Kidney tubule cell (primary cell): ENCODE data around the gene SPSB3.

ENCODE experiments used
- DNase-seq: peaks from one replicate; pipeline ENCODE4 v3.0.0-alpha.2; 2018; ENCODE audit warnings: low spot score

SPSB3 gene

DNA sequence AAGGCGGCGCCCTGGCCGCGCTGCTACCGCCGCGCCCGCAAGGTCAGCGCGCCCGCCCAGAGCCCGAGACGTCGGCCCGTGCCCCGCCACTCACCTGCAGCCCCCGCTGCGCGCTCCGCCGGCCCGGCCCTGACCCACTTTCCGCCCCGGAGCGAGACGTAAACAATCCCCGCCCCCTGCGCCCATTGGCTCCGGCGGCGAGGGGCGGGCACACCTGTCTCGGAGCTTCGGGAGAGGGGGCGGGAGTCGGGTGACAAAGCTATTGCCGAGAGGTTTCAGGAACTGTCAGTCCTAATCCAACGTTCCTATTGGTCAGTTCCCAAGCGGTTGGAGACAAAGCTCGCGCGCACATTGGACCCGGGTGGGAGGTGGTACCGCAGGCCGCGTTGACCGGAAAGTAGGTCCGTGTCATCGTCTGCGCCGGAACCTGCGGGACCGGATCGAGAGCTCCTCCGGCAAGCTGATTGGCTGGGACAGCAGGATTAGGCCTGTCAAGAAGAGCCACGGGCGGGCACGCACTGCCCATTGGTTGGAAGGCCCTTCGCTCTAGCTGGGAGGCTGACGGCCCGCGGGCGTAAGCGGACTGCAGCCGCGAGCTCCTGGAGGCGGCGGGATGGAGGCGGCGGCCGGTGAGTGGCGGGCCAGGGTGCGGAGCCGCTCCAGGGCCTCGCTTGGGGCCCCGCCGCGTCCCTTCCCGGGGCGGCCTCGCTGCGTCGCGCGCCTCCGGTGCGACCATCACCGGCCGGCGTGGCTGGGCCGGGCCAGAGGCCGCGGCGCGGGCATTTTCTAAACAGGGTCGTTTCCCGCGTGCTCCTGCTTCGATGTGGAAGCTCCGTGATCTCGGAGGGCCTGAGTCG lies at the start of gene SPSB3, which contains the start of gene NUBP2:
TSS of gene SPSB3 (minus strand) at position 164 of the 857 bp plus-strand sequence. CDS start 1,088 bp downstream, outside the sequence.
TSS of gene NUBP2 (plus strand) at position 553 of the 857 bp plus-strand sequence. CDS start at position 614, 61 bp downstream.
- peak; percentile 100 for DNase-seq

GRCh38 chr16:1831186-1832075 lies 49.1 kb upstream of the SPSB3 start:
- no peak for DNase-seq

DNA sequence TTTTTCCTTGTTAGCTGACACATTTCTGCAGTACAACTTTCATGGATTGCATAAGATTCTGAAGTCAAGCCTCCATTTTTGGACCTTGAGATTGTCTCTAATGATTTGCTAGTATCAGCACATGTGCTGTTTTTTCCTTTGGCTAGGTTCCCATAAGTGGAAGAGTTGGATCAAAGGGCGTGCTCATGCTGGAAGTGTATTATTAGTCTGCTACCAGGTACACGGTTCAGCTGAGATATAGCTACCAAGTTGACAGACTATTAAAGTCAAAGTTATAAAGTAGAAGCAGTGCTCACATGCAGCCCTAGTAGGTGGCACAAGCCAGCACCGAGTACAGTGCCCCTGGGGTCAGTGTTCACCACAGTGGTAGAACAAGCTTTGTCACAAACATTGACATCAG lies 47.8 kb upstream of the SPSB3 start:
- no peak for DNase-seq

DNA sequence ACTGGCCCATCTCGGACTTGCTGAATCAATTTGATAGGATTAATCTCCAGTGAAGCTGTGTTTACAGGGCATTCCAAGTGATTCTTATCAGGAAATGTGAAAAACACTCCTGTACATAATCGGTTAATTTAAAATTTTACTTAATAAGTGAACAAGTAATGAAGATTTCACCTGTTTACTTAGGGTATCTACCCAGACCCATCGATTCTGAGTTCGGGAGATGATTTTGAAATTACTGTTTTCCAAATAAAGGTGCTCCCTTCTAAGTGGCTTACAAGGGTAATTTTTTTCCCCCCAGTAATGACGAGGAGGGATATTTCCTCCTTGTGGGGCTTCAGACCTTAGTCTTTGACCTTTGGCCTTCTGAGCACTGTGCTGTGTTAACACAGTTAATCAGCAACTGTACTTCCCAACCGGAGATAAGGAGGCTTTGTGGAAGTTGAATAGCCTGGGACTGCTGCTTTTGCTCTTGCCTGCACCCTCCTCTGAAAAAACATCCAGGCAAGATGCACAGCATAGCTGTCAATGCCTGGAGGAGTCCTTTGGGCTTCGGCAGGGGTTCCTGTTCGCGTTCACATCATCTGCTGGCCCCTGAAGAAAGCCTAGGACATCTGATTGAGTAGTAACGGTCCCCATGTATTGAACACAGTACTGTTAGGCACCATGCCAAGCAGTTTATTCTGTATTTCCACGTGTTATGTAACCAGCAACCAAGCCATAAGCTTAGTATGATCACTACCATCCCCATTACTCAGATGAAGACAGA lies 46.5 kb upstream of the SPSB3 start:
- DNase-seq, result peak; percentile 39

GRCh38 chr16:1826691-1827573 lies 44.6 kb upstream of the SPSB3 start, which contains the start of the genes FAHD1 and HAGH:
Gene FAHD1 (plus strand): TSS chr16:1827206. CDS start chr16:1827239, 33 bp downstream.
Gene HAGH (minus strand): TSS chr16:1826825. CDS start chr16:1826787, 38 bp downstream.
- peak; percentile 95 for DNase-seq

GRCh38 chr16:1825864-1826690 lies 43.7 kb upstream of the SPSB3 start:
- DNase-seq, result peak; percentile 79

- DNase-seq, result no peak
These were observed 43.1 kb upstream of the SPSB3 start for GRCh38 chr16:1825381-1825863.

GRCh38 chr16:1823821-1824220 lies 41.5 kb upstream of the SPSB3 start:
- DNase-seq, result peak; percentile 76

GRCh38 chr16:1822801-1823200 lies 40.4 kb upstream of the SPSB3 start:
- no peak for DNase-seq

DNA sequence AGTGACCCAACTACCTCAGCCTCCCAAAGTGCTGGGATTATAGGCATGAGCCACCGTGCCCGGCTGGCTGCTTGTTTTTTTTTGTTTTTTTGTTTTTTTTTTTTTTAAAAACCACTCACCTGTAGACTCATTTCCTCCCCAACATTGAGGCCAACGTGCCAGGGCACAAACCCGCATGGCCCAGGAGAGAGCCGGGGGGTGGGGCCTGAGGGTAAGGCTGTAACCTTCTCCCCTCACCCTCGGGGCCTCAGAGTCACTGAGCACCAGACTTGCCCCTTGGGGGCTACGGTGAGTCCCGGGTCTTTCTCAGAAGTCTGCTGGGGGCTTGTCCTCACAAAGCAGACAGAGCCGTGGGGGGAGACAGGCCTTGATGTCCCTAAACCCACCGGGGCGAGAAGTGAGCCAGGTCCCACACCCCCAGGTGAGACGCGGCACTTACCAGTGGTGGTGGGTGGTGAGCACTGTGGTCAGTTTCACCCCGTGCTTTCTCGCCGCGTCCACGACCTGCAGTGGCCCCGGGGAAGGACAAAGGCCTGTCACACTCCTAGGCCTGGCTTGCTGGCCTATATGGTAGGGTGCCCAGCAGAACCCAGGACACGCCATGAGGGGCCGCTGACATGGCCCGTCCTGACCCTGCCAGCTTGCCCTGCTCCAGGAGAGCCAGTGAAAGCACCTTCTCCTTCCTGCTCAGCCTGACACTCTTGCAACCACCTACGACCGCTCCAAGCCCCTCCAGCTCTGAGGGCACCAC lies 39.7 kb upstream of the SPSB3 start:
- DNase-seq, result peak; percentile 26

DNA sequence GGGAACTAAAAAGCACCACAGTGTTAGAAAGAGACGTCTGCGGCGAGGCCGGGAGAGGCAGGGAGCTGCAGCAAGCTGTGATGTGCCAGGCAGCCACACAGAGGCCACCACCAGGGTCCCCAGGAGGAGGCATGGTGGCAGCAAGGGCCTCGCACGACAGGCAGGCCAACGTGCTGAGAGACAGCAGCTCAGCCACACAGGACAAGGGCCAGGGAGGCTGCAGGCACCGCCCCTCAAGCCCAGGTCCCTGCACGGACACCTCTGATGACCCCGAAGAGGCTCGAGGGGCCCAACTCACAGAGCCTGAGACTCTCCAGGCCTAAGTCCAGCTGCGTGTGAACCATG lies 38.5 kb upstream of the SPSB3 start:
- no peak for DNase-seq

DNA sequence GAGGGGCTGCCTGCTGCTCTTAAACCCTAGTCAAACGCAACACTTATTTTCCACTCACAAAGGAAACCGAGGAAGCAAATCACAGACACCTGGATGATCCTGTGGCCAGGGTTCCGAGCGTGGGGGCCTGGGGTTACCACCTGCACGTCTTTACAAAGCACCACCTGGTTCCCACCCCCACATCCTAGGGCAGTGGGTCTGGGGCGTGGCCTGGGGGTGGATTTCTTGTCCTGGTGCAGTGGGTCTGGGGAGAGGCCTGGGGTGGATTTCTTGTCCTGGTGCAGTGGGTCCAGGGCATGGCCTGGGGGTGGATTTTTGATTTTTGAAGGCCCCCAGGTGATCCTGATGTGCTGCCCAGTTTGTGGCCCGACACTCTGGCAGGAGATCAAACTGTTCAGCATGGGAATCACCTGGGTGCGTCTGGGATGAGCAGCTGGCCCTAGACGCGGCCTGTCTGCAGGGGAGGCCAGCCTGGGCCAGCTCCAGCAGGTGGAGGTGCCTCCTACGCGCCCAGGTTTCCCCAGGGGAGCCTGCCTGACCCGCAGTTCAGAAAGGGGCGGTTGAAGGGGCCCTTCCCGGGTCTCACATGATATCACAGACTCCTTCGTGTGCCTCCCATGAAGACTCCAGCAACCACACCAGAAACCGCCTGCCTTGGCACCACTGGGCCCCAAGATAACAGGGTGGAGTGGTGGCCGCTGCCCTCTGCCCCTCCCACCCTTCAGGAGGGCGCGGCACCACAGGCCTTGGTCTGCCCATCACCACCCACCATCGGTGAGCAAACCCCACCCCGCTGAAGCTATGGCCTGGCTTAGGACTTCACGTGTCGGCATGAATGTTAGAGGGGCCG lies 38.0 kb upstream of the SPSB3 start:
- no peak for DNase-seq

DNA sequence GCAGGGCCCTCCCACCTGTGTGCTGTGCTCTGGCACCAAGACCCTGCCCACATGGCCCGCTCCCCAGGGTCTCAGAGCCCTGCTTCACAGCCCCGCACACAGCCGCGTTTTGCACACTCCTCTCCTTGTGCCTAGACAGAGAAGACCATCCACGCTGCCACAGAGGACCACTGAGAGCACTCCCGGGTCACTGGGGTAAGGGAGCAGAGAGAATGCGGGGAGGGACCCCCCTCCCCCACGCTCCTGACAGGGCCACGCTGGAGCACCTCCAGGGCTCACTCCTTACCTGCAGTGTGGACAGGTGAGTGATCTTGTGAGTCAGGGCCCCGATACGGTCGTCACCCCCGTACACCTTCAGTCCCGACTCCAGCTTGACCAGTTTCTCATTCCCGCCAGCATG lies 37.2 kb upstream of the SPSB3 start:
- DNase-seq, result no peak

GRCh38 chr16:1818873-1819525 lies 36.6 kb upstream of the SPSB3 start:
- no peak for DNase-seq

GRCh38 chr16:1818204-1818872 lies 36.0 kb upstream of the SPSB3 start:
- no peak for DNase-seq

DNA sequence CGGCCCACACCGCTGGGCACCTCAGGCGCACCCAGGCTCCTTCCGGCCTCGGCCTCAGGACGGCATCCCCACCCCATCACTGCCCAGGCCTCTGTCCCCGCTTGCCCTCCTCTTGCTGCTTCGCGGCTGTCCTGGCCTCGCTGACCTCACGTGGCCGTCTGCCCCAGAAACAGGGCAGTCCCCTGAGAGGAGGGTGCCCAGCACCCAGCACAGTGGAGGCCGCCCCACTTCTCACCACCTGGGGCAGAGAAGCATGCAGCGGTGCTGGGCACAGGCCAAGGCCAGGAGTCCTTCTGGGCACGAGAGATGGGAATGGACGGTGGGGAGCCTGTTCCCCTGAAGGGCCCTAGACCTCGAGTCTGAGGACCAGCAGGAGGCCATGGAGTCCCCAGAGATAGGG lies 35.3 kb upstream of the SPSB3 start:
- no peak for DNase-seq

- no peak for DNase-seq
These were observed 34.9 kb upstream of the SPSB3 start for GRCh38 chr16:1817276-1817589.
